ENCODE data around the gene NEK7.

- TF ChIP-seq, protein P1, sequence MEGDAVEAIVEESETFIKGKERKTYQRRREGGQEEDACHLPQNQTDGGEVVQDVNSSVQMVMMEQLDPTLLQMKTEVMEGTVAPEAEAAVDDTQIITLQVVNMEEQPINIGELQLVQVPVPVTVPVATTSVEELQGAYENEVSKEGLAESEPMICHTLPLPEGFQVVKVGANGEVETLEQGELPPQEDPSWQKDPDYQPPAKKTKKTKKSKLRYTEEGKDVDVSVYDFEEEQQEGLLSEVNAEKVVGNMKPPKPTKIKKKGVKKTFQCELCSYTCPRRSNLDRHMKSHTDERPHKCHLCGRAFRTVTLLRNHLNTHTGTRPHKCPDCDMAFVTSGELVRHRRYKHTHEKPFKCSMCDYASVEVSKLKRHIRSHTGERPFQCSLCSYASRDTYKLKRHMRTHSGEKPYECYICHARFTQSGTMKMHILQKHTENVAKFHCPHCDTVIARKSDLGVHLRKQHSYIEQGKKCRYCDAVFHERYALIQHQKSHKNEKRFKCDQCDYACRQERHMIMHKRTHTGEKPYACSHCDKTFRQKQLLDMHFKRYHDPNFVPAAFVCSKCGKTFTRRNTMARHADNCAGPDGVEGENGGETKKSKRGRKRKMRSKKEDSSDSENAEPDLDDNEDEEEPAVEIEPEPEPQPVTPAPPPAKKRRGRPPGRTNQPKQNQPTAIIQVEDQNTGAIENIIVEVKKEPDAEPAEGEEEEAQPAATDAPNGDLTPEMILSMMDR (IDR thresholded peaks at IDR 0.05) = no peak
- TF ChIP-seq POLR2A (IDR thresholded peaks at IDR 0.05) = no peak
- TF ChIP-seq POLR2AphosphoS5 (IDR thresholded peaks at IDR 0.05) = no peak
These were observed 10.1 kb downstream of the NEK7 start for GRCh38 chr1:198166900-198167299.

Data from suprapubic skin (tissue), 4 donors.